Measurements from ENCODE around the gene OPA1.

The OPA1 gene

DNA sequence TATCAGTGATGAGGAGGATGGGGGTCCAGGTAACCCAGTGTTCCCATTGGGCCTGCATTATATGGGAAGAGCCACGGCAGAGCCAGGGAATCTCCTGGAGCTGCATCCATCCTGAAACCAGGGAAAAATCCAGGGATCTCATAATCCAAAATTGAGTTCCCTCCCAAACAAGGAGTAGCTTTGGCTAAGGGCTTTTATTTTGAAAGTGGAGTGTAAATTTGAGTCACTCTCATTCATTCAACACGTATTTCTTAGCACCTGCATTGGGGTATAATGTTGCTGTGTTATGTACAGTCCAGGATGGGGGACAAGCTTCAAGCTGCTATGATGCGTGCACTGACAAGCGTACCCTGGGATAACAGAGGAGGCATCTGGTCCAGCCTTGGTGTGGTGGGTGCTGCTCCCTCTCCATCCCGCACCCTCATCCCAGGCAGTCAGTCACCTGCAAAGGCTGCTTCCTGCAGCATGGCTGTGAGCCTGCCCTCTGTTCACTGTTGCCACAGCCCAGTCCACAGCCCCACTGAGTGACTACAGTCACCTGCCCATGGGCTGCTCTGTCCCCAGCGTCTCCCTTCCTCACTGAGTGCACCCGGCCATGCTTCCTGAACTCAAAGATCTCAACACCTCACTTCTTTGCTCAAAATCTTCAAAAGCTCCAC lies 135.6 kb downstream of the OPA1 start:
- Mint-ChIP-seq H3K27me3 (ENCODE audit: low read depth, poor library complexity) (peaks cover 26% of the 10 kb centered on the region), H3K4me3 (no peak overlapping the region), H3K4me1 (peaks cover 37% of the 10 kb centered on the region), H3K27ac (no peak overlapping the region), H3K9me3 (no peaks in the 10 kb centered on the region), H3K36me3 (ENCODE audit: low read depth) (no peaks in the 10 kb centered on the region)
- TF ChIP-seq, protein P1, sequence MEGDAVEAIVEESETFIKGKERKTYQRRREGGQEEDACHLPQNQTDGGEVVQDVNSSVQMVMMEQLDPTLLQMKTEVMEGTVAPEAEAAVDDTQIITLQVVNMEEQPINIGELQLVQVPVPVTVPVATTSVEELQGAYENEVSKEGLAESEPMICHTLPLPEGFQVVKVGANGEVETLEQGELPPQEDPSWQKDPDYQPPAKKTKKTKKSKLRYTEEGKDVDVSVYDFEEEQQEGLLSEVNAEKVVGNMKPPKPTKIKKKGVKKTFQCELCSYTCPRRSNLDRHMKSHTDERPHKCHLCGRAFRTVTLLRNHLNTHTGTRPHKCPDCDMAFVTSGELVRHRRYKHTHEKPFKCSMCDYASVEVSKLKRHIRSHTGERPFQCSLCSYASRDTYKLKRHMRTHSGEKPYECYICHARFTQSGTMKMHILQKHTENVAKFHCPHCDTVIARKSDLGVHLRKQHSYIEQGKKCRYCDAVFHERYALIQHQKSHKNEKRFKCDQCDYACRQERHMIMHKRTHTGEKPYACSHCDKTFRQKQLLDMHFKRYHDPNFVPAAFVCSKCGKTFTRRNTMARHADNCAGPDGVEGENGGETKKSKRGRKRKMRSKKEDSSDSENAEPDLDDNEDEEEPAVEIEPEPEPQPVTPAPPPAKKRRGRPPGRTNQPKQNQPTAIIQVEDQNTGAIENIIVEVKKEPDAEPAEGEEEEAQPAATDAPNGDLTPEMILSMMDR (IDR thresholded peaks at IDR 0.05): no peak
- no peak for DNase-seq

GRCh38 chr3:193729088-193729465 lies 136.1 kb downstream of the OPA1 start:
- Mint-ChIP-seq H3K9me3 (no peaks in the 10 kb centered on the region), H3K4me1 (peaks cover 37% of the 10 kb centered on the region), H3K27ac (no peak overlapping the region), H3K36me3 (ENCODE audit: low read depth) (no peaks in the 10 kb centered on the region), H3K4me3 (no peak overlapping the region), H3K27me3 (ENCODE audit: low read depth, poor library complexity) (peaks cover 27% of the 10 kb centered on the region)
- TF ChIP-seq, protein P1 (IDR thresholded peaks at IDR 0.05): no peak
- DNase-seq: no peak

- Mint-ChIP-seq H3K4me3 (no peak overlapping the region), H3K27me3 (ENCODE audit: low read depth, poor library complexity) (peaks cover 32% of the 10 kb centered on the region), H3K9me3 (no peaks in the 10 kb centered on the region), H3K36me3 (ENCODE audit: low read depth) (no peaks in the 10 kb centered on the region), H3K27ac (no peak overlapping the region), H3K4me1 (peaks cover 37% of the 10 kb centered on the region)
- TF ChIP-seq, protein P1 (IDR thresholded peaks at IDR 0.05): no peak
- DNase-seq: no peak
Observed at GRCh38 chr3:193729601-193730000, 136.6 kb downstream of the OPA1 start.

DNA sequence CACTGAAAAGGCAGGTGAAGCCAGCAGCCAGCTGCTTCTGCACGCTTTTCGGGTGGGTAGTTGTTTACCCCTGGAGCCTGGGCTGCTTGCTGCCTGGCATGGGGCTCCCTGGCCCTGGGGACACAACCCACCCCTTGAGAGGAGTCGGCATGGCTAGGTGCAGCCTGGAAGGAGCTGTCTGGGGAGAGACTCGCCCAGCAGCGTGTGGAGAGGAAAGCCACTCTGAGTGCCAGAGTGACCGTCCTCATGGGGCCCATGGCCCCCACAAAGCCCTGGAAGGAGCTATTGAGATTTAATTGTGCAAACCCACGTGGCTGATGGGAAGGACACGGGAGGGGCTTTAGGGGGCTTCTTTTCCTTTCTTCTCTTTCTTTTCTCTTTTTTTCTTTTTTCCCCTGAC lies 137.5 kb downstream of the OPA1 start:
- no peaks in the 10 kb centered on the region for H3K36me3 Mint-ChIP-seq (ENCODE audit: low read depth)
- DNase-seq: no peak
- TF ChIP-seq, protein P1 (IDR thresholded peaks at IDR 0.05): no peak
- H3K9me3 Mint-ChIP-seq: no peaks in the 10 kb centered on the region
- H3K4me1 Mint-ChIP-seq: peaks cover 39% of the 10 kb centered on the region
- peaks cover 35% of the 10 kb centered on the region for H3K27me3 Mint-ChIP-seq (ENCODE audit: low read depth, poor library complexity)
- no peak overlapping the region for H3K4me3 Mint-ChIP-seq
- no peak overlapping the region for H3K27ac Mint-ChIP-seq

GRCh38 chr3:193730976-193731375 lies 138.0 kb downstream of the OPA1 start:
- peaks cover 40% of the 10 kb centered on the region for H3K27me3 Mint-ChIP-seq (ENCODE audit: low read depth, poor library complexity)

More at GRCh38 chr3:193730976-193731375, 138.0 kb downstream of the OPA1 start:
- Mint-ChIP-seq H3K36me3 (ENCODE audit: low read depth) (no peaks in the 10 kb centered on the region), H3K4me1 (peaks cover 43% of the 10 kb centered on the region), H3K27ac (no peak overlapping the region), H3K4me3 (no peak overlapping the region), H3K9me3 (no peaks in the 10 kb centered on the region)
- no peak for DNase-seq
- TF ChIP-seq, protein P1 (IDR thresholded peaks at IDR 0.05): no peak
